Fibroblast of skin of abdomen (primary cell): Measurements from ENCODE around the gene SATB2. TPM values are rescaled to one million over a fixed set of nuclear protein-coding genes. Genes with fewer than 3 reads are reported as not detected.

Experiments used
- DNase-seq: peaks from one replicate; pipeline ENCODE4 v3.0.0-alpha.2; 2013
- polyA plus RNA-seq, 2 experiments: library from polyadenylated mRNA; unstranded; fragments of 120-200 nt; gene quantifications; one replicate each; pipeline ENCODE4 v1.2.1, GENCODE V29; 2013; ENCODE audit not compliant: insufficient read length in 2 of 2

The SATB2 gene
- 7.8 TPM for polyA plus RNA-seq (2013, experiment 1 of 2; ENCODE audit: insufficient read length)
- 7.2 TPM for polyA plus RNA-seq (2013, experiment 2 of 2; ENCODE audit: insufficient read length)

- peak; percentile 76 for DNase-seq
Measured at GRCh38 chr2:199457147-199458008, at the start of gene SATB2. TSS of gene SATB2 (minus strand) at chr2:199457939. CDS start at chr2:199456037, 1,902 bp downstream.

- DNase-seq, result no peak
Measured at GRCh38 chr2:199505755-199506403, 48.1 kb upstream of the SATB2 start.

GRCh38 chr2:199503148-199503547 is 45.4 kb upstream of the SATB2 start:
- no peak for DNase-seq

- DNase-seq, result no peak
Measured at GRCh38 chr2:199499005-199499404, 41.3 kb upstream of the SATB2 start.

- no peak for DNase-seq
Measured at GRCh38 chr2:199495147-199495546, 37.4 kb upstream of the SATB2 start.

- no peak for DNase-seq
Measured at GRCh38 chr2:199490049-199490448, 32.3 kb upstream of the SATB2 start.

- DNase-seq, result peak; percentile 52
Measured at GRCh38 chr2:199488772-199489400, 31.1 kb upstream of the SATB2 start.

GRCh38 chr2:199485732-199486335 is 28.1 kb upstream of the SATB2 start:
- DNase-seq, result peak; percentile 66

- DNase-seq, result peak; percentile 20
Measured at GRCh38 chr2:199484927-199485326, 27.2 kb upstream of the SATB2 start.

- no peak for DNase-seq
Measured at GRCh38 chr2:199480966-199481365, 23.2 kb upstream of the SATB2 start.

GRCh38 chr2:199477277-199477834 is 19.6 kb upstream of the SATB2 start:
- no peak for DNase-seq

- peak; percentile 49 for DNase-seq
Measured at GRCh38 chr2:199471443-199472057, 13.8 kb upstream of the SATB2 start.

GRCh38 chr2:199470672-199471442 is 13.1 kb upstream of the SATB2 start:
- DNase-seq, result no peak

GRCh38 chr2:199470361-199470671 is 12.6 kb upstream of the SATB2 start:
- DNase-seq, result no peak

- DNase-seq, result no peak
Measured at GRCh38 chr2:199469514-199470360, 12.0 kb upstream of the SATB2 start.

GRCh38 chr2:199468561-199469513 is 11.1 kb upstream of the SATB2 start:
- DNase-seq, result no peak

GRCh38 chr2:199467066-199467822 is 9.5 kb upstream of the SATB2 start:
- no peak for DNase-seq

- DNase-seq, result no peak
Measured at GRCh38 chr2:199466692-199467065, 8.9 kb upstream of the SATB2 start.
